ENCODE measurements around the gene CPED1.
"Not testable (repeated sequence)": the region's sequence is repeated elsewhere in the genome, so short reads cannot be mapped to it uniquely, and the experiment has no call there.

The CPED1 gene

GRCh38 chr7:121300685-121301420, 312.3 kb downstream of the CPED1 start:
- no peak for DNase-seq

GRCh38 chr7:121301446-121302213, 313.1 kb downstream of the CPED1 start:
- DNase-seq: no peak

- DNase-seq: no peak
These were observed 313.8 kb downstream of the CPED1 start for GRCh38 chr7:121302214-121302745.

- no peak for DNase-seq
These were observed 315.1 kb downstream of the CPED1 start for GRCh38 chr7:121303422-121304101.

GRCh38 chr7:121304102-121304658, 315.7 kb downstream of the CPED1 start:
- no peak for DNase-seq

GRCh38 chr7:121305109-121305508, 316.6 kb downstream of the CPED1 start:
- no peak for DNase-seq

GRCh38 chr7:121306565-121306964, 318.1 kb downstream of the CPED1 start:
- DNase-seq: no peak

- DNase-seq: no peak
These were observed 318.6 kb downstream of the CPED1 start for GRCh38 chr7:121307021-121307574.

- DNase-seq: no peak
These were observed 324.8 kb downstream of the CPED1 start for GRCh38 chr7:121313220-121313792.

- no peak for DNase-seq
These were observed 325.5 kb downstream of the CPED1 start for GRCh38 chr7:121313793-121314676.

GRCh38 chr7:121315170-121315569, 326.7 kb downstream of the CPED1 start:
- DNase-seq: not testable (repeated sequence)

GRCh38 chr7:121322460-121322859, 333.9 kb downstream of the CPED1 start:
- DNase-seq: no peak

GRCh38 chr7:121323515-121324302, 335.2 kb downstream of the CPED1 start:
- no peak for DNase-seq

- DNase-seq: no peak
These were observed 339.2 kb downstream of the CPED1 start for GRCh38 chr7:121327671-121328070.

- peak in 1 of 2 donors; percentile 8 for DNase-seq
These were observed 340.1 kb downstream of the CPED1 start, which contains the start of gene WNT16 for GRCh38 chr7:121328508-121329190. TSS of gene WNT16 (plus strand) at chr7:121329000. CDS start at chr7:121329293, 293 bp downstream.

GRCh38 chr7:121329191-121330052, 340.9 kb downstream of the CPED1 start:
- DNase-seq: no peak

GRCh38 chr7:121330053-121330833, 341.7 kb downstream of the CPED1 start:
- DNase-seq: no peak

GRCh38 chr7:121331048-121331447, 342.5 kb downstream of the CPED1 start:
- DNase-seq: no peak
